Measurements from ENCODE around the gene ZYG11A.

ZYG11A gene

GRCh38 chr1:52943876-52944416 is 101.4 kb downstream of the ZYG11A start:
- Mint-ChIP-seq H3K27ac (no peak overlapping the region), H3K9me3 (no peaks in the 10 kb centered on the region)

GRCh38 chr1:52944566-52944965 is 102.0 kb downstream of the ZYG11A start:
- no peak for ATAC-seq (ENCODE audit: low read depth)
- Mint-ChIP-seq H3K4me3 (no peak overlapping the region), H3K9me3 (peaks cover 2% of the 10 kb centered on the region), H3K4me1 (no peaks in the 10 kb centered on the region), H3K27ac (no peak overlapping the region), H3K27me3 (no peaks in the 10 kb centered on the region), H3K36me3 (peaks cover 12% of the 10 kb centered on the region)
- DNase-seq (ENCODE audit: low spot score in 2 of 2): no peak

More at GRCh38 chr1:52943876-52944416, 101.4 kb downstream of the ZYG11A start:
- no peak for ATAC-seq (ENCODE audit: low read depth)
- no peak for DNase-seq (ENCODE audit: low spot score in 2 of 2)
- H3K36me3 Mint-ChIP-seq: peaks cover 6% of the 10 kb centered on the region
- H3K4me1 Mint-ChIP-seq: no peaks in the 10 kb centered on the region
- no peaks in the 10 kb centered on the region for H3K27me3 Mint-ChIP-seq
- no peak overlapping the region for H3K4me3 Mint-ChIP-seq
